A549 (cell line): ENCODE results near the gene MCOLN3. TPM values are rescaled to one million over a fixed set of nuclear protein-coding genes. Genes with fewer than 3 reads are reported as not detected.
"Not testable (repeated sequence)": the region's sequence is repeated elsewhere in the genome, so short reads cannot be mapped to it uniquely, and the experiment has no call there.

Experiments
- ATAC-seq, 2 experiments: fragments of 200-7000 bp in 1 of 2; fragments of >200 bp in 1 of 2; cut with Nextera tagmentation in 1 of 2; cut with Tn5 transposase in 1 of 2; 3 replicates each; pipeline versions ENCODE4 v1.8.0 to v1.9.1; 2018 to 2020; ENCODE audit warnings: mild to moderate bottlenecking in 1 of 2, moderate library complexity in 1 of 2
- CTCF ChIA-PET: fragments of 300-600 bp; sonication (Branson Sonifier 250); formaldehyde crosslinking; extraction: SDS; loops from one replicate; lab custom pipeline; 2021; ENCODE audit warnings: antibody characterized with exemption, inconsistent platforms; lab: Yijun Ruan, JAX
- POLR2A ChIA-PET: fragments of 350-600 bp; formaldehyde crosslinking; extraction: SDS; loops from one replicate; lab custom pipeline; 2021; ENCODE audit warnings: antibody characterized with exemption, inconsistent platforms; lab: Yijun Ruan, JAX
- DNase-seq, 2 experiments: peaks; one replicate each; pipeline versions ENCODE4 v3.0.0 to v3.0.0-alpha.2; 2011 to 2016; ENCODE audit warnings: low read depth in 1 of 2, low spot score in 1 of 2
- FAIRE-seq: peaks from 2 replicates; lab custom pipeline; 2011; peaks lifted over from hg19 to GRCh38; lab: Jason Lieb, UNC
- H3K27ac ChIP-seq, 2 experiments: fragments of >200 bp; sonication (Bioruptor Twin); formaldehyde crosslinking; 3 replicates each; pipeline ENCODE4 v1.5.1; 2016 to 2017
- H3K4me1 ChIP-seq: fragments of >200 bp; sonication (Bioruptor Twin); formaldehyde crosslinking; 3 replicates; pipeline ENCODE4 v1.6.1; 2016
- H3K4me2 ChIP-seq: fragments of >200 bp; sonication (Bioruptor Twin); formaldehyde crosslinking; 3 replicates; pipeline ENCODE4 v1.6.1; 2016
- H3K4me3 ChIP-seq: fragments of >200 bp; sonication (Bioruptor Twin); formaldehyde crosslinking; 3 replicates; pipeline ENCODE4 v1.5.1; 2016
- H3K9me3 ChIP-seq: fragments of >200 bp; sonication (Bioruptor Twin); formaldehyde crosslinking; 3 replicates; pipeline ENCODE4 v1.6.1; 2016
- EHF ChIP-seq: fragments of 250-450 bp; sonication (Bioruptor Pico); IDR thresholded peaks from 2 replicates; pipeline ENCODE4 v1.5.0; 2020; ENCODE audit warnings: mild to moderate bottlenecking
- EP300 ChIP-seq, 2 experiments: fragments of >200 bp; sonication (Bioruptor Twin); formaldehyde crosslinking; IDR thresholded peaks; 2 replicates in 1 of 2; 3 replicates in 1 of 2; pipeline ENCODE4 v1.6.1; 2016 to 2017
- FOSL2 ChIP-seq, 2 experiments: fragments of 450-650 bp in 1 of 2; fragments of >200 bp in 1 of 2; sonication (Bioruptor Twin) in 1 of 2; formaldehyde crosslinking; IDR thresholded peaks; 2 replicates each; pipeline versions ENCODE4 v1.5.0 to v1.6.1; 2016 to 2020; ENCODE audit warnings: mild to moderate bottlenecking in 1 of 2, moderate library complexity in 1 of 2
- FOXS1 ChIP-seq: fragments of 250-450 bp; sonication (Bioruptor Pico); IDR thresholded peaks from 2 replicates; pipeline ENCODE4 v1.5.0; 2020; ENCODE audit warnings: mild to moderate bottlenecking, moderate library complexity
- HES2 ChIP-seq: fragments of >200 bp; sonication (Bioruptor Twin); formaldehyde crosslinking; IDR thresholded peaks from 2 replicates; pipeline ENCODE4 v1.6.1; 2016
- HEYL ChIP-seq: fragments of 250-450 bp; sonication (Bioruptor Pico); IDR thresholded peaks from 2 replicates; pipeline ENCODE4 v1.8.0; 2021; ENCODE audit warnings: mild to moderate bottlenecking, moderate library complexity
- HMGXB4 ChIP-seq: fragments of 250-450 bp; sonication (Bioruptor Pico); IDR thresholded peaks from 2 replicates; pipeline ENCODE4 v1.5.0; 2021; ENCODE audit warnings: mild to moderate bottlenecking, moderate library complexity, borderline replicate concordance
- HOXA7 ChIP-seq: fragments of 250-450 bp; sonication (Bioruptor Pico); IDR thresholded peaks from 2 replicates; pipeline ENCODE4 v1.5.0; 2020; ENCODE audit warnings: mild to moderate bottlenecking, moderate library complexity
- HOXB13 ChIP-seq: fragments of 250-450 bp; sonication (Bioruptor Pico); IDR thresholded peaks from 2 replicates; pipeline ENCODE4 v1.5.0; 2020; ENCODE audit warnings: low read depth, mild to moderate bottlenecking, moderate library complexity
- KDM5A ChIP-seq: fragments of 200-600 bp; sonication (generic); IDR thresholded peaks from 2 replicates; pipeline ENCODE4 v1.6.1; 2016; ENCODE audit warnings: antibody characterized with exemption, mild to moderate bottlenecking
- MAX ChIP-seq: IDR thresholded peaks from 2 replicates; pipeline ENCODE4 v1.6.1; 2012
- MAZ ChIP-seq: fragments of 150-350 bp; IDR thresholded peaks from 2 replicates; pipeline ENCODE4 v1.6.1; 2014; ENCODE audit warnings: antibody characterized with exemption, low read depth, low read length, borderline replicate concordance
- MYC ChIP-seq: IDR thresholded peaks from 2 replicates; pipeline ENCODE4 v1.6.1; 2012; ENCODE audit warnings: mild to moderate bottlenecking, inconsistent platforms, low read length, improper control_type of control experiment, borderline replicate concordance
- NPAS2 ChIP-seq: fragments of 250-450 bp; sonication (Bioruptor Pico); IDR thresholded peaks from 2 replicates; pipeline ENCODE4 v1.8.0; 2022; ENCODE audit warnings: mild to moderate bottlenecking, moderate library complexity, borderline replicate concordance
- NR3C1 ChIP-seq: fragments of >200 bp; sonication (Bioruptor Twin); formaldehyde crosslinking; IDR thresholded peaks from 3 replicates; pipeline ENCODE4 v1.6.1; 2017
- PBX3 ChIP-seq: IDR thresholded peaks from 2 replicates; pipeline ENCODE4 v1.6.1; 2012
- RARB ChIP-seq: fragments of 250-450 bp; sonication (Bioruptor Pico); IDR thresholded peaks from 2 replicates; pipeline ENCODE4 v1.8.0; 2021; ENCODE audit warnings: mild to moderate bottlenecking, moderate library complexity
- REST ChIP-seq: fragments of 200-600 bp; sonication (generic); IDR thresholded peaks from 2 replicates; pipeline ENCODE4 v1.6.1; 2016; ENCODE audit warnings: antibody characterized with exemption, mild to moderate bottlenecking, moderate library complexity
- RFX5 ChIP-seq: fragments of 450-650 bp; IDR thresholded peaks from 2 replicates; pipeline ENCODE4 v1.7.1; 2014; ENCODE audit warnings: antibody characterized with exemption, mild to moderate bottlenecking, moderate library complexity
- SMC3 ChIP-seq: fragments of >200 bp; sonication (Bioruptor Twin); formaldehyde crosslinking; IDR thresholded peaks from 3 replicates; pipeline ENCODE4 v1.6.1; 2018; ENCODE audit warnings: inconsistent platforms
- SREBF2 ChIP-seq: fragments of 450-650 bp; IDR thresholded peaks from 2 replicates; pipeline ENCODE4 v1.6.1; 2014; ENCODE audit warnings: mild to moderate bottlenecking, moderate library complexity
- TFCP2L1 ChIP-seq: fragments of 250-450 bp; sonication (Bioruptor Pico); IDR thresholded peaks from 2 replicates; pipeline ENCODE4 v1.5.0; 2021; ENCODE audit warnings: mild to moderate bottlenecking
- USF2 ChIP-seq: fragments of 450-650 bp; IDR thresholded peaks from 2 replicates; pipeline ENCODE4 v1.6.1; 2014; ENCODE audit warnings: antibody characterized with exemption
- ZC3H11A ChIP-seq: fragments of 450-650 bp; IDR thresholded peaks from 2 replicates; pipeline ENCODE4 v1.6.1; 2014; ENCODE audit warnings: antibody characterized with exemption, mild to moderate bottlenecking
- ZSCAN20 ChIP-seq: fragments of 250-450 bp; sonication (Bioruptor Pico); IDR thresholded peaks from 2 replicates; pipeline ENCODE4 v1.8.0; 2022; ENCODE audit warnings: mild to moderate bottlenecking, moderate library complexity
- WGBS: methylation state at CpG from one replicate; pipeline ENCODE4 v1.1.6; 2017; ENCODE audit errors: missing lambda C conversion rate; 5-methylcytosine and 5-hydroxymethylcytosine counted together
- polyA plus RNA-seq, 4 experiments: library from polyadenylated mRNA; depleted of rRNA in 3 of 4; stranded (reverse); fragments of >200 nt; fragmentation: RNase III in 1 of 4; extraction: RNeasy Plus Mini Kit Qiagen cat#74134 plus additional on column Dnase treatment in 1 of 4; gene quantifications; 2 replicates in 3 of 4; 3 replicates in 1 of 4; pipeline ENCODE4 v1.2.3, GENCODE V29; 2011 to 2017

The MCOLN3 gene
- polyA plus RNA-seq, 2 of the 4 experiments (the other 2 are of a cell fraction): 4.2 to 6.7 TPM

GRCh38 chr1:84988588-84988987 is 59.7 kb downstream of the MCOLN3 start:
- ATAC-seq (no peak), FAIRE-seq (no peak), DNase-seq (no peak)
- Histone ChIP-seq H3K4me3 (no peak overlapping the region), H3K4me2 (no peak overlapping the region), H3K9me3 (no peaks in the 10 kb centered on the region), H3K4me1 (no peaks in the 10 kb centered on the region), H3K27ac (no peak overlapping the region)
- 48% methylated on average over 2 of the region's 2 CpGs for WGBS
- TF ChIP-seq SREBF2: no peak
- ChIA-PET CTCF (no interaction called here), POLR2A (no interaction called here)

- CTCF ChIA-PET, FAIRE-seq, H3K4me3 ChIP-seq, H3K9me3 ChIP-seq, POLR2A ChIA-PET, ATAC-seq, H3K4me2 ChIP-seq, DNase-seq, H3K27ac ChIP-seq, H3K4me1 ChIP-seq: not testable (repeated sequence)
- 73% methylated on average over 3 of the region's 3 CpGs for WGBS
Observed at GRCh38 chr1:84986561-84986960, 61.7 kb downstream of the MCOLN3 start.

GRCh38 chr1:84985365-84985764 is 62.9 kb downstream of the MCOLN3 start:
- no peak for FAIRE-seq
- Histone ChIP-seq H3K9me3 (no peaks in the 10 kb centered on the region), H3K27ac (no peak overlapping the region), H3K4me2 (no peak overlapping the region), H3K4me1 (no peaks in the 10 kb centered on the region), H3K4me3 (no peak overlapping the region)
- no peak for DNase-seq
- no peak for ATAC-seq
- CTCF ChIA-PET: no interaction called here
- no peak for TF ChIP-seq KDM5A
- TF ChIP-seq FOXS1: no peak
- TF ChIP-seq EP300 (IDR thresholded peaks at IDR 0.05): no peak
- TF ChIP-seq EHF (CRISPR knock-in tag): no peak
- no peak for TF ChIP-seq HES2
- no peak for TF ChIP-seq ZSCAN20 (CRISPR knock-in tag)
- no peak for TF ChIP-seq MYC
- no peak for TF ChIP-seq PBX3
- TF ChIP-seq FOSL2 (IDR thresholded peaks at IDR 0.05): no peak
- TF ChIP-seq FOSL2 (CRISPR knock-in tag; IDR thresholded peaks at IDR 0.05): no peak
- no peak for TF ChIP-seq HOXA7 (CRISPR knock-in tag)
- no peak for TF ChIP-seq REST
- no peak for TF ChIP-seq ZC3H11A
- TF ChIP-seq HOXB13 (CRISPR knock-in tag): no peak
- TF ChIP-seq RFX5: no peak
- no peak for TF ChIP-seq HEYL (CRISPR knock-in tag)
- POLR2A ChIA-PET: no interaction called here

- DNase-seq (no peak), FAIRE-seq (no peak), ATAC-seq (no peak)
- Histone ChIP-seq H3K27ac (no peak overlapping the region), H3K4me3 (no peak overlapping the region), H3K4me1 (no peaks in the 10 kb centered on the region), H3K9me3 (no peaks in the 10 kb centered on the region), H3K4me2 (no peak overlapping the region)
- POLR2A ChIA-PET: no interaction called here
- CTCF ChIA-PET: no interaction called here
- 81% methylated on average over 2 of the region's 2 CpGs for WGBS
- TF ChIP-seq USF2 (no peak), SMC3 (no peak), NPAS2 (CRISPR knock-in tag) (no peak), RARB (CRISPR knock-in tag) (no peak), TFCP2L1 (CRISPR knock-in tag) (no peak), MYC (no peak), MAZ (no peak), HMGXB4 (CRISPR knock-in tag) (no peak), ZC3H11A (no peak), MAX (no peak), NR3C1 (no peak)
Observed at GRCh38 chr1:84982395-84982794, 65.9 kb downstream of the MCOLN3 start.
